ENCODE results near the gene DYNLRB1. TPM values are rescaled to one million over a fixed set of nuclear protein-coding genes. Genes with fewer than 3 reads are reported as not detected.

Gene DYNLRB1
- polyA plus RNA-seq (2013, experiment 1 of 2), result 198 TPM
- polyA plus RNA-seq (2013, experiment 2 of 2), result 199 TPM

GRCh38 chr20:34516247-34517113, at the start of gene DYNLRB1:
Gene DYNLRB1 (plus strand): TSS chr20:34516422. CDS start chr20:34516459, 37 bp downstream.
- no peaks in the 10 kb centered on the region for H3K27me3 ChIP-seq (ENCODE audit: insufficient read depth, low read length, poor library complexity)
- H4K8ac ChIP-seq (ENCODE audit: low read depth, low read length), result peak within 1 kb of the TSS; percentile 84
- H3K56ac ChIP-seq (ENCODE audit: low read length), result peak within 1 kb of the TSS; percentile 74
- H3K27ac ChIP-seq (ENCODE audit: low read depth, low read length), result peak within 1 kb of the TSS; percentile 97
- no peak within 1 kb of the TSS for H4K5ac ChIP-seq (ENCODE audit: low read length)
- peak within 1 kb of the TSS; percentile 96 for H3K9ac ChIP-seq (ENCODE audit: low read length)
- H2AK5ac ChIP-seq (ENCODE audit: low read length), result no peak within 1 kb of the TSS
- peak within 1 kb of the TSS; percentile 76 for H3K4ac ChIP-seq (ENCODE audit: low read depth, low read length)
- H3K18ac ChIP-seq (ENCODE audit: low read length), result peak within 1 kb of the TSS; percentile 94
- H3K23ac ChIP-seq (ENCODE audit: low read length), result peak within 1 kb of the TSS; percentile 92
- peak within 1 kb of the TSS; percentile 53 for H3K4me2 ChIP-seq (ENCODE audit: low read length)
- no peaks in the 10 kb centered on the region for H3K79me1 ChIP-seq (ENCODE audit: low read length)
- peaks cover 9% of the 10 kb centered on the region for H3K79me2 ChIP-seq (ENCODE audit: control insufficient read depth, insufficient read depth, low read length)
- H3K36me3 ChIP-seq (ENCODE audit: control insufficient read depth, insufficient read depth, low read length), result no peaks in the 10 kb centered on the region
- H2BK120ac ChIP-seq (ENCODE audit: low read depth, low read length), result no peak within 1 kb of the TSS
- peak; percentile 98 for DNase-seq
- no CpG with 5 or more reads among the region's 59 CpGs for WGBS (ENCODE audit: extremely low coverage, insufficient coverage, low lambda C conversion rate)
- no peak within 1 kb of the TSS for H2BK5ac ChIP-seq (ENCODE audit: low read length)
- H3K4me1 ChIP-seq (ENCODE audit: control insufficient read depth, low read depth, low read length), result no peaks in the 10 kb centered on the region
- no peak within 1 kb of the TSS for H2BK15ac ChIP-seq (replicated peaks; ENCODE audit: low read depth)
- peak within 1 kb of the TSS; percentile 86 for H3K4me3 ChIP-seq (ENCODE audit: low read length)

DNA sequence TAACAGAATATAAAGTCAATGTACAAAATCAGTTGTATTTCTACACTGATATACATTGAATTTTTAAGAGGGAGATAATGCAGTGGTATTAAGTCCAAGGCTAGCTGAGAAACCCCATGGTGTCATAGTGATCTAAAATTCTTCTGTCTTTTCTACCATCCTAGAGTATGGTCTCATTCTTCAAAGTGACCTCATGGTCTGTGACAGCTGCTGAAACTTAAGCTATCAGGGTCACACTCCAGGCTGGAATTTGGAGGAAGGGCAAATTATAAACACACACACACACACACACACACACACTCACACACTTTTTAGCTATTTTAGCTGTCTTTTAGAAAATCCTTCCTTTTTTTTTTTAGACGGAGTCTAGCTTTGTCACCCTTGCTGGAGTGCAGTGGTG, 47.3 kb upstream of the DYNLRB1 start:
- peaks cover 1% of the 10 kb centered on the region for H3K36me3 ChIP-seq (ENCODE audit: control insufficient read depth, insufficient read depth, low read length)
- H3K79me1 ChIP-seq (ENCODE audit: low read length), result no peaks in the 10 kb centered on the region
- no peak overlapping the region for H3K4me3 ChIP-seq (ENCODE audit: low read length)
- H3K18ac ChIP-seq (ENCODE audit: low read length), result no peak overlapping the region
- H3K9ac ChIP-seq (ENCODE audit: low read length), result no peak overlapping the region
- no peak overlapping the region for H3K4me2 ChIP-seq (ENCODE audit: low read length)
- no peak overlapping the region for H2BK120ac ChIP-seq (ENCODE audit: low read depth, low read length)
- no peak overlapping the region for H4K5ac ChIP-seq (ENCODE audit: low read length)
- no peak overlapping the region for H3K56ac ChIP-seq (ENCODE audit: low read length)
- DNase-seq, result peak; percentile 31
- H3K23ac ChIP-seq (ENCODE audit: low read length), result no peak overlapping the region
- no peaks in the 10 kb centered on the region for H3K27me3 ChIP-seq (ENCODE audit: insufficient read depth, low read length, poor library complexity)
- no peak overlapping the region for H3K4ac ChIP-seq (ENCODE audit: low read depth, low read length)
- no peak overlapping the region for H3K27ac ChIP-seq (ENCODE audit: low read depth, low read length)
- H2AK5ac ChIP-seq (ENCODE audit: low read length), result no peak overlapping the region
- no CpG with 5 or more reads among the region's 1 CpG for WGBS (ENCODE audit: extremely low coverage, insufficient coverage, low lambda C conversion rate)
- H3K4me1 ChIP-seq (ENCODE audit: control insufficient read depth, low read depth, low read length), result no peaks in the 10 kb centered on the region
- H4K8ac ChIP-seq (ENCODE audit: low read depth, low read length), result no peak overlapping the region
- H2BK15ac ChIP-seq (replicated peaks; ENCODE audit: low read depth), result no peak overlapping the region
- H3K79me2 ChIP-seq (ENCODE audit: control insufficient read depth, insufficient read depth, low read length), result no peaks in the 10 kb centered on the region
- no peak overlapping the region for H2BK5ac ChIP-seq (ENCODE audit: low read length)

GRCh38 chr20:34472246-34472925, 43.8 kb upstream of the DYNLRB1 start:
- Histone ChIP-seq H4K8ac (ENCODE audit: low read depth, low read length) (no peak overlapping the region), H3K79me1 (ENCODE audit: low read length) (no peaks in the 10 kb centered on the region), H3K4ac (ENCODE audit: low read depth, low read length) (no peak overlapping the region), H3K79me2 (ENCODE audit: control insufficient read depth, insufficient read depth, low read length) (no peaks in the 10 kb centered on the region), H3K56ac (ENCODE audit: low read length) (no peak overlapping the region), H4K5ac (ENCODE audit: low read length) (no peak overlapping the region), H3K18ac (ENCODE audit: low read length) (no peak overlapping the region), H2BK120ac (ENCODE audit: low read depth, low read length) (no peak overlapping the region), H2BK5ac (ENCODE audit: low read length) (no peak overlapping the region), H3K36me3 (ENCODE audit: control insufficient read depth, insufficient read depth, low read length) (peaks cover 3% of the 10 kb centered on the region), H2AK5ac (ENCODE audit: low read length) (no peak overlapping the region), H3K9ac (ENCODE audit: low read length) (no peak overlapping the region), H2BK15ac (replicated peaks; ENCODE audit: low read depth) (no peak overlapping the region), H3K27ac (ENCODE audit: low read depth, low read length) (no peak overlapping the region), H3K27me3 (ENCODE audit: insufficient read depth, low read length, poor library complexity) (no peaks in the 10 kb centered on the region), H3K4me2 (ENCODE audit: low read length) (no peak overlapping the region), H3K4me1 (ENCODE audit: control insufficient read depth, low read depth, low read length) (no peaks in the 10 kb centered on the region), H3K4me3 (ENCODE audit: low read length) (no peak overlapping the region), H3K23ac (ENCODE audit: low read length) (no peak overlapping the region)
- peak; percentile 38 for DNase-seq
- WGBS (ENCODE audit: extremely low coverage, insufficient coverage, low lambda C conversion rate), result no CpG with 5 or more reads among the region's 6 CpGs

GRCh38 chr20:34473262-34473883, 42.8 kb upstream of the DYNLRB1 start:
- Histone ChIP-seq H3K4me2 (ENCODE audit: low read length) (no peak overlapping the region), H3K9ac (ENCODE audit: low read length) (no peak overlapping the region), H2BK15ac (replicated peaks; ENCODE audit: low read depth) (no peak overlapping the region), H3K23ac (ENCODE audit: low read length) (no peak overlapping the region), H3K4ac (ENCODE audit: low read depth, low read length) (no peak overlapping the region), H2AK5ac (ENCODE audit: low read length) (no peak overlapping the region), H3K36me3 (ENCODE audit: control insufficient read depth, insufficient read depth, low read length) (peaks cover 3% of the 10 kb centered on the region), H3K27me3 (ENCODE audit: insufficient read depth, low read length, poor library complexity) (no peaks in the 10 kb centered on the region), H2BK5ac (ENCODE audit: low read length) (no peak overlapping the region), H2BK120ac (ENCODE audit: low read depth, low read length) (no peak overlapping the region), H3K4me3 (ENCODE audit: low read length) (no peak overlapping the region), H3K18ac (ENCODE audit: low read length) (no peak overlapping the region), H3K56ac (ENCODE audit: low read length) (no peak overlapping the region), H4K5ac (ENCODE audit: low read length) (no peak overlapping the region), H3K79me1 (ENCODE audit: low read length) (no peaks in the 10 kb centered on the region), H3K27ac (ENCODE audit: low read depth, low read length) (no peak overlapping the region), H3K4me1 (ENCODE audit: control insufficient read depth, low read depth, low read length) (no peaks in the 10 kb centered on the region), H4K8ac (ENCODE audit: low read depth, low read length) (no peak overlapping the region), H3K79me2 (ENCODE audit: control insufficient read depth, insufficient read depth, low read length) (no peaks in the 10 kb centered on the region)
- peak; percentile 69 for DNase-seq
- WGBS (ENCODE audit: extremely low coverage, insufficient coverage, low lambda C conversion rate), result no CpG with 5 or more reads among the region's 5 CpGs

DNA sequence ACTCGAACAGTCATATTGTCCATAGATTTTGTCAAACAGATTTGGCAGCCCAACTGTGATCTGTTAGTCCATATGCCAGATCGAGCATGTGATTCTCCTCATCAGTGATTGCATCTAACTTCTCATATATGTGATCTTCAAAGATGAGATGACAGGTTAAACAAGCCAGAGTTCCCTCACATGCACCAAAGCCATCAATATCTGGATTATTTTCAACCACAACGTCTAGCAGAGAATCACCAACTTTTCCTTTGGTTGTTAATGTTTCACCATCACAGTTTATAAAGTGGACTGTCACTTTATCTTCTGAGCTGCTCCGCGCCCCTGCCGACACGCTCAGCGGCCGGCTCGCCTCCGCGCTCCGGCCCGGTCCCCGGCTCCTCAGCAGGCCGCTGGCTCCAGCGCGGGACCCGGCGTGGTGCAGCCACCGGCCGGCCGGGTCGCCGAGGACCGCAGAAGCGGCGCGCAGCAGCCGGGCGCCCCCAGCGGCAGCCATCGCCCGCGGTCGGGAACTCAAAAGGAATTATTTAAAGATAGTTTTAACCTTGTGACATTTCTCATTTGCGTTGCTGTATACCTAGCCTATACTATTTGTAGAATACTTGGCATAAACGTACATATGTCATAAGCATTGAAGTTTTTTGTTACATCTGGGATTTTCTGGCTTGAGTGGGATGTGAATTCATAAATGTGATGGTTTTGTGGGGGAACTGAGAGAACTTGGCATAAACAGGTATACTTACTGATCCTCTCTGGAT, 40.1 kb upstream of the DYNLRB1 start:
- Histone ChIP-seq H4K5ac (ENCODE audit: low read length) (no peak overlapping the region), H3K4me1 (ENCODE audit: control insufficient read depth, low read depth, low read length) (no peaks in the 10 kb centered on the region), H2AK5ac (ENCODE audit: low read length) (no peak overlapping the region), H3K4me2 (ENCODE audit: low read length) (no peak overlapping the region), H2BK15ac (replicated peaks; ENCODE audit: low read depth) (no peak overlapping the region), H3K23ac (ENCODE audit: low read length) (no peak overlapping the region), H3K79me1 (ENCODE audit: low read length) (no peaks in the 10 kb centered on the region), H3K4ac (ENCODE audit: low read depth, low read length) (no peak overlapping the region), H3K56ac (ENCODE audit: low read length) (no peak overlapping the region), H3K27ac (ENCODE audit: low read depth, low read length) (no peak overlapping the region), H3K36me3 (ENCODE audit: control insufficient read depth, insufficient read depth, low read length) (peaks cover 1% of the 10 kb centered on the region), H3K79me2 (ENCODE audit: control insufficient read depth, insufficient read depth, low read length) (no peaks in the 10 kb centered on the region), H3K4me3 (ENCODE audit: low read length) (no peak overlapping the region), H3K18ac (ENCODE audit: low read length) (no peak overlapping the region), H2BK120ac (ENCODE audit: low read depth, low read length) (no peak overlapping the region), H3K9ac (ENCODE audit: low read length) (no peak overlapping the region), H2BK5ac (ENCODE audit: low read length) (no peak overlapping the region), H4K8ac (ENCODE audit: low read depth, low read length) (no peak overlapping the region), H3K27me3 (ENCODE audit: insufficient read depth, low read length, poor library complexity) (no peaks in the 10 kb centered on the region)
- no peak for DNase-seq
- no CpG with 5 or more reads among the region's 38 CpGs for WGBS (ENCODE audit: extremely low coverage, insufficient coverage, low lambda C conversion rate)

Data from mesendoderm (in vitro differentiated cells).